GM18907 (cell line): ENCODE results near the gene TDRD10.
"Not testable (repeated sequence)": the region's sequence is repeated elsewhere in the genome, so short reads cannot be mapped to it uniquely, and the experiment has no call there.

ENCODE experiments used
- ATAC-seq: cut with Tn5 transposase; IDR thresholded peaks from one replicate; pipeline ENCODE4 v1.9.1; 2021; ENCODE audit warnings: mild to moderate bottlenecking, moderate library complexity; ENCODE audit not compliant: unreplicated experiment

Gene TDRD10

DNA sequence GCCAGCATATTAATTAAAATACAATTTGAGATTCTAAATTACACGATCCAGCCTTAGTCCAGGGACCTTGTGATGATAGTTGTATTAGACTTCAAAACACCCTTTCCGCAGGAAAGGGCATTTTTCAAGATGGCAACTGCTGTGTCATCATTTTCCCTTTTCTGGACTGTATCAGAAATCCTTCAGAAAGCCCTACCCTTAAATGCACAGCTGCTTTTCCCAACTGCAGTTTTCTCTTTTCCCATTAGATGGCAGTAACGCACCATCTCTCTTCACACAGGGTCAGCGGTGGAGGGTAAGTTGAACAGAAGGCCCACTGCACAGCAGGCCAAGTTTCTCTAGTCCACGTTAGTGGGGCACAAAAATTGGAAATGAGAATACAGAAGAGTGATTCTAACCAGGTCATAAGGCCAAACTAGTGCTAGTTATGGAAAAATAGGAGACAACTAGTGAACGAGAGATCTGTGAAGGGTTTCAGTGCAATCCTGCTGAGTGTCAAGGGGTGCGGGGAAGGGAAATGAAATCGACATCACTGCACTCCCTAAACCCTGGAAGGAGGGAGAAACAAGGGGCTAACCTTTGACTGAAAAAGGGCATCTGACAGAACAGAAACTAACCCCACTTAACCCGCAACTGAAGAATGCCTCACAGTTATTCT lies 22.1 kb upstream of the TDRD10 start:
- ATAC-seq: no peak

DNA sequence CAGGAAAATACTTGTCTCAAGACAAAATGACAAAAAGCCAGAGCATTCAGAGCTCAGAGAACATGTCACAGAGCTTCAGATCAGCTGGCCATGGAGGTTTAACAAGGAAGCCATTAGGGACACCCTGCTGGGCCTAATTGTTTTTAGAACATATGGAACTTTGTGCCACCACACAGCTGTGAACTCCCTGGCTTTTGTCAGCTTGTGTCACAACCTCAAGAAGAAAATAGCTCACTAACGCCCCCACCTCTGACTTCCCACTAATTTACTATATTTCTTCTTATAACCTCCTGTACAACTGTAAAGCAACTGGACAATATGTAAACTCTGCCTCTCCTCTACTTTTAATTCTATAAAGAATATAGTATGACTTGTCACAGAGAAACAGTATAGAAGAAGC lies 21.0 kb upstream of the TDRD10 start:
- no peak for ATAC-seq

DNA sequence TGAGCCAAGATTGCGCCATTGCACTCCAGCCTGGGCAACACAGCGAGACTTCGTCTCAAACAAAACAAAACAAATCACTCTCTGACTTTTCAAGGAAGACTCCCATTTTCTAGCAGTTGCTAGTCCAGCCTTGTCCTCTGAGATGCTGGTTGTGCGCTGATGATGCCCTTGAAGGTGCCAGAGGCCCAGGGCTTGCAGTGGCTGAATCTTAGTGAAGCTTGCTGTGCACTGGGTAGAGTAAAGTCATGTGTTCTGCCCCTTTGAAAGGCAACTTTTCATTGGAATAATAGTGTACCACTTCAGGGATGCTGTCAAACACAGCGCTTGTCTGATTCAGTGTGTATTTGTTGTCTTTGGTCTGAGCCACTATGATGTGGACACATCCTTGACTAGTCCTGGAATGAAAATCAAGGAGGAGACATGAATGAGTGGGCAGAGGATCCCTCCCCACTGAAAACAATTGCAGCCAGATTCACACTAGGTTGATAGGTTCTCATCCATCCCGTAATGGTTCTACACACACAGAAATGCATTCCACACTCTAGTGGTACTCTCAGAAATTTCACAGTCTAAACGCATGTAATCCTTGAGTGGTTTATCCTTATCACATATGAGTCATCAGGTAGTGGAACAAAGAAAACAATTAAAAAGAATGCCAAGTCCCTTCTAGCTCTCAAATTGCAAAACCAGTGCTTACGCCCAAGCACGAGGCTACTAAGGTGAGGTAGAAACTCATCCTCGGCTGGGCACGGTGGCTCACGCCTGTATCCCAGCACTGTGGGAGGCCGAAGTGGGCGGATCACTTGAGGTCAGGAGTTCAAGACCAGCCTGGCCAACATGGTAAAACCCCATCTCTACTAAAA lies 17.8 kb upstream of the TDRD10 start:
- no peak for ATAC-seq

DNA sequence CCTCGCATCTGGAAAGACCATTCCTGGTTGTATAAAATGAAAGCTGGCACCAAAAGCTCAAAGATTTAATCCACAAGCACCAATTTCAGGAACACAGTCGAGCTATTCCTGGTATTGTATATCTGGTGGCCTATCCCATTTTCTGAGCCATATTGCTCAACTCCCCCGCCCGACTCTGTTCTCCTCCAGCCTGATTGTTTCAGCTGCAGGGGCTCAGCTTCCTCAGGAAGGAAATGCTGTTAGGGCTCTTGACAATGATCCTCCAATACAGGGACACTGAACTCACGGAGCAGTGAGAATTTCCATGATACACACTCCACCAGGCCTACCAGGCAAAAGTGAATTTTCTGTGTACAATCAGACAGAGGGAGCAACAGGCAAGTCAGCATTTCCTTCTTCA lies 16.9 kb upstream of the TDRD10 start:
- no peak for ATAC-seq

DNA sequence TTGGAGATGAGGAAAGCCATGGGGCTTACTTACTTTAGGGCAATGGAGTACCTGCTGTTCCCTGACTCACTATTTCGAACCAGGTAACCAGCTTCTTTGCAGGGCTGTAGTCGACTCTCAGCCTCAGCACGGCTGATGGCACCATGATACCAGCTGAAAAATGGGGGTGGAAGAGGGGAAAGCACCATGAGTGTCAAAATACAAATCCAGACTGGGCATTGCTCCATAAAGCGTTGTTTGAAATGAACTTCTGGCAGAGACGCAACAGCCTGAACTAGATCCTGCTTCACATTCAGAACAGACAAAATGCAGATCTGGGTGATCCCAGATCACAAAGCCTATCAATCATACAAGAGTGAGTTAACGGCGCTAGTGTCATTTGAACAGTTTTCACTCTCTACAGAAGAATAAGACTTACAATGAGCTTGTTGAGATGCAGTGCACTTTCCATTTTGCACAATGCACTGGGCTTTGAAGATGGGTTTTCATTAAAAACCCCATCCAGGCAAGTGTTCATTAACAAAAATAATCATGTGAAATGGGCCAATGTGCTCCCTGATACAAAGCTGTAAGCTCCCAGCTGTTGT lies 16.0 kb upstream of the TDRD10 start:
- no peak for ATAC-seq

DNA sequence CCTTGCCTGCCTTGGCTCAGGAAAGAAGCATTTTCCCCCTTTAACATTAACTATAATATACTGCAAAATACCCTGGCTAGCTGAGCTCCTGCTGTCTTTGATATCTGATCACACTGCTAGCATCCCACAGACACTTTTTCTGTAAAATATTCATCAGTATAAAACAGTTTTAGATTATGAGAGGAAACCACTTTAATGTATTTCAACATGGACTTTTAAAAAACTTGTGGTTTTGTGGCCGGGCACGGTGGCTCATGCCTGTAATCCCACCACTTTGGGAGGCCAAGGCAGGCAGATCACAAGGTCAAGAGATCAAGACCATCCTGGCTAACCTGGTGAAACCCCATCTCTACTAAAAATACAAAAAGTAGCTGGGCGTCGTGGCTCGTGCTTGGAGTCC lies 15.3 kb upstream of the TDRD10 start:
- ATAC-seq: not testable (repeated sequence)

DNA sequence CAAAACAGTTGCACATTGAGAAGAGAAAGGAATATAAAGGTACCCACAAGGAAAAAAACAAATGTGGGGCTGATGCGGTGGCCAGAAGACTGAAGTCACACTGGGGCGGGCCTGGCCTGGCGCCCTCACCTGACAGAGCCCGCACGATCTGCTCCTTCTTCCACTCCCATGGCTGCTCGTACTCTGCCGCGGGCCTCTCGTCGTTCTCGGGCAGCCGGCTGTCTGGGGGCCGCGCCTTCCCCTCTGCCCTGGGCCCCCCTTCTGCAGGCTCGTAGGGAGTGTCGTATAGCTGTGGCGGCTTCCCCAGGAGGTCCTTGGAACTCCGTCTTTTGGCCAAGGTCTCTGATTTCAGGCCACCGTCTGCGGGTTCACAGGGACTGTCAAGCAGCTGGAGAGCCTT lies 13.1 kb upstream of the TDRD10 start:
- no peak for ATAC-seq

DNA sequence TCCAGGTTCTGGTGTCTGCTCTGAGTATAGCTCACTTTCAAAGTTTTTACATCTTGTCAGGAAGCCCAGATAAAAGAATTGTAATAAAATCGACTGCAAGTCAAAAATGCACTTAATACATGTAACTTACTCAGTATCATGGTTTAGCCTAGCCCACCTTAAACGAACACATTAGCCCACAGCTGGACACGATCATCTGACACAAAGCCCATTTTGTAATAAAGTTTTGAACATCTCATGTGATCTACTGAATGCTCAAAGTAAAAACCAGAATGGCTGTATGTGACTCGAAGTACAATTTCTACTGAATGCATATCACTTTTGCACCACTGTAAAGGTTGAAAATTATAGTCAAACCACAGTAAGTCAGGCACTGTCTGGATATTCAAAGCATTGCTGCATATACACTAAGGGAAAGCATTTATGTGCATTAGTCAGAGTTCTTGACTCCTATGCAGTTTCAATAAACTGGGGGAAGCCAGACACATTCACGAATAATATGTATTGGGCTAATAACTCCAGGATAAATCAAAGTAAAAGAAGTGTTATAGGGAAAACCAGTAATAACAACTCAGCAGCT lies 12.2 kb upstream of the TDRD10 start:
- no peak for ATAC-seq

DNA sequence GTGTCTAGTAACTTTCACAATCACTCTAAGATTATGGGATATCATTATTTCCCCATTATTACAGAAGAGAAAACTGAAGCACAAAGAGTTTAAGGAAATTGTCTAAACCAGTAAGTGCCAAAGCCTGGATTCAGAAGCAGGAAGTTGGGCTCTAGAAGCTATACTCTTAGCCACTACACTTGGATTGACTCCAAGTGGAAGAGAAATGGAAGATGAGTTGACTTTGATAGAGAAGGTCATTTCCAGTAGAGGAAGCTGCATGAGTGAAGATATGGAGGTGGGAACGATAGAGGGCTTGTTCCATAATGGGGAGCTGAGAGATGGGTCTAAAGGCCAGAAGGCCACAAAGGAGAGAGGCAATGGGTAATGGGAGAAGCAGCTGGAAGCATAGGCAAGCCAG lies 11.7 kb upstream of the TDRD10 start:
- ATAC-seq: no peak

DNA sequence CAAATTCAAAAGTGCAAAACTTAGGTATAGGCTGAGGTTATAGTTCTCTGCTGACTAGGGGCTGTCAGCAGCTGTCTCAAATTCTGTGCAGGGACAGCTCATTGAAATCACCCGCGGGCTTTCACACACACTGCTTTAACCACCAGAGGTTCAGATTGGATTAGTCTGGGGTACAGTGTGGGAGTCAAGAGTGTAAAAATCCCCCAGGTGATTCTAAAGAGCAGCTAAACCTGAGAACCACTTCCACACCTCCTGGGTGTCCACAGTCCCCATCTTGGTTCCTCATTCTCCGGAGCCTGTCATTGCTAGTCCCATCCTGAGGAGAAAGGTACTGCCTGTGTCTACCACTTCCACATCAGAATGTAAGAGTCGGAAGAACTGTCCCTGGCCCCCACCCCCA lies 9.9 kb upstream of the TDRD10 start:
- ATAC-seq: no peak

DNA sequence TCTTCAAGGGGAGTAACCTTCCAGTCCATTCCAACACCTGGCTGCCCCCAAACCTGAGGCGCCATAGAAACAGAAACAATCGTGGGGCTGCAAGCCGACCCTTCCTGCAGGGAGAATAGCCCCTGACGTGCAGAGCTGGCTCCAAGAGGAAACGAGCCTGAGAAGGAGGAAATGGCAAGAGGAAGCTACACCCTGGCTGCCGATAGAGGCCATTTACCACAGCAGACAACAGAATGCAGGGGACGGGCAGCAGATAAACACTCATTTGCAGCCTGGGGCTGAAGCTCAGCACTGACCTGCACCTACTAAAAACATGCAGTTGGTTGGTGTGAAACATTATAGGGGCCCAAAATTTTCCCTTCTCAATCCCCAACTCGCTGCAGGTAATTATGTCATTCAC lies 8.7 kb upstream of the TDRD10 start:
- no peak for ATAC-seq

DNA sequence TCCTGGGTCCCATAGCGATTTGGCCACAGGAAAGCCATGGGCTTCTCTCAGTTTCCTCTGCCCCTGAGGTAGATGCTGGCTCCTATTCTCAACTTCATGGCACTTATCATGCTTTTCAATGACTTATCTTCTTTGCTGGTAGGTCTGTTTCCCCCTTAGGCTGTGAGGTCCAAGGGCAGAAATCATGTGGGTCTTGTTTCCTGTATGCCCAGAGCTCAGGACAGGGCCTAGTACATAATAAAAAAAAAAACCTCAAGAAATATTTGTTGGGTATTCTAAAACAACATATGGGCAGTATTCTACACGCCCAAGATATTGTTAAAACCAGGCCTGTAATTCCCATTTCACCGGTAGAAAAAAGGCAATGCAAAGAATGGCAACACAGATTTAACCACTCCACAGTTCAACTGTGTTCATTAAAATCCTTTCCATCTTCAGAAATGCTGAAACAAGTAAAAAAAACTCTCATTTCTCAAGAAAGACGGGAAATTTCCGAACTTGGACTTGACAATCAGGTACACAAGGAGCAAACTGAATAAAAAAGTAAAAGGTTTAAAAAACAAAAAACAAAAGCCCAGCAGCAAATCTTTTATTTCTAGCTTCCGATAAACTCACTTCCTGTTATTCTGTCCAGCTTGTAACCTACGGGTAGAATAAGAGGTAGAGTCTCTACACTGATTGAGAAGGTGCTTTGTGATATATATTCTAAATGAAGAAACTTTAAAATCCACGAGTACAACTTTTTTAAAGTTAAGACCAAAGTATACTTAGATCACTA lies 6.3 kb upstream of the TDRD10 start:
- ATAC-seq: no peak

DNA sequence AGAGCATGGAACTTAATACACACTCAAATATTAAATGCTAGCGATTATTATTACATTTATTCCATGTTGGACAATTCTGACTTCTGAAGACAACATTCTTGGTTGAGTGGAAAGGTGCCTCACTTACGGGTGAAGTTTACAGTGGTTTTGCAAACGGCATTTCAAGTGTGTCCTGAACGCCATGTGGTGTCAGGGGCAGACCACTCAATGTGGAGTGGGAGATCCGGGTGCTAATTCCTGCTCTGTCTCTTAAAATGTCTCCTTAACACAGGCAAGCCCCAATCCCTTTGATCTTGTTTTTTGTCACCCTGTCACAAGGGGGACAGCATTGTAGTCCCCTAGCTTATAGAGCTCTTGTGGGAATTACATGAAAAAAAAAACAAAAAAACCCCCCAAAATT lies 5.6 kb upstream of the TDRD10 start:
- ATAC-seq: no peak

DNA sequence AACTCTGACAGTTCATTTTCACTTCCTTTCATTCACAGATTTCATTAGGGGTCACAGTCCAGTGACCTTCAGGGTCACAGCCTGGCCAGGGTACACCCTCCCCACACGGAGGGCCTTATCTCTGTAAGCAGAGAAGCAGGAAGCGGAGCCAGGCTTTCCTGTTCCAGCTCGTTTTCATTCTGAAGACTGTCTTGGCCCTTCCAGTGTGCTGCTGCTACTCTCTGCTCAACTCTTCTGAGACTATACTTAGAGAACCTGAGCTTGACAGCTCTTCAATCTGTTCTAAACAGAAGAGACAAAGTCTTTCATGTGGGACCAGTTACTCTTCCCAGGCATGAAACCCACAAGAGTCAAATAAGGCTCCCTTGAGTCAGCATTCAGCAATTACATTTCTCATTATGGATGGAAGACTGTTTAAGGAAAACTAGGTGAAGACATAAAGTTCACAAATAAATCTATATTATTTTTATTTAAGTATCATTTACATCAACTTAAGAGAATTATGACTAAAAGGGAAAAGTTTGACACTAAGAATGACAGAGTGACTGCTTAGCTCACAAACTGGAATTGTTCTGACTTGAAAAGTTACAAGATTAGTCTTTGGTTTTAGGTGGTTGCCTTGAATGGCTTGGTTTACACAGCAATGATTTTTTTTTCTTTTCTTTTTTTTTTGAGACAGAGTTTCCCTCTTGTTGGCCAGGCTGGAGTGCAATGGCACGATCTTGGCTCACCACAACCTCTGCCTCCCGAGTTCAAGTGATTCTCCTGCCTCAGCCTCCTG lies 4.8 kb upstream of the TDRD10 start:
- ATAC-seq: no peak

DNA sequence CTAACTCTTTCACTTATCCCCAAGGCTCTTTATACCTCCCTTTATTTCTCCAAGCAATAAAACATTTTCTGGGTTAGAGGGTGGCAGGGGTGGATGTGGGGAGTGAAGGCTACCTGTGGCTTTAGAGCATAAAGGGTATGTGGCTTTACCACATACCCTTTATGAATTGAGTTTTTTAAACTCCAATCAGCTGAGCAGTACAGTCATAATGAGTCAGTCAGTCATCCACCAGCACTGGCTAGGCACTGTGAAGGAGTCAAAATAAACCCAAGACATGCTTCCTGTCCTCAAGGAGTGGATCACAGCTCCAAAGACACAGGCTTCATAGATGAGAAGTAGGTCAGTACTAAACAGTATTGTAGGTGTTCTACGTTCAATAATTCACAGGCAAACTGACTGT lies 2.6 kb upstream of the TDRD10 start:
- no peak for ATAC-seq

DNA sequence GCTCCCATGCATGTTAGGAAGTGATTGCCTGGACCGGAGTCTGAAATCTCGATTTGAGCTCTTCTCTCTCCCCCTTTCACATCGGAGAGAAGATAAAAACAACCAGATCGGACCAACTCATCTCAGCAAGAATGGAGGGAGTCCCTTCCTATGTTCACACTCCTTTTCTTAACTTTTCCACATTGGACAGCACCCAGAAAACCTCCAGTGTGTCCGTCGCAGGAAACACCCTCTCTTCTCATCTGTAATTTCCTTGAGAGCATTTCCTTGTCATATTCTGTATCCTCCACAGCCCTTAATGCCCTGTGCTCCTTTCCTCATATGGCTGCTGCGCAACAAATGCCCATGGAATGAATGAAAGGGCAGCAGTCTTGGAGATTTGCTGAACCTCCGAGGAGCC lies 1.5 kb upstream of the TDRD10 start:
- no peak for ATAC-seq

DNA sequence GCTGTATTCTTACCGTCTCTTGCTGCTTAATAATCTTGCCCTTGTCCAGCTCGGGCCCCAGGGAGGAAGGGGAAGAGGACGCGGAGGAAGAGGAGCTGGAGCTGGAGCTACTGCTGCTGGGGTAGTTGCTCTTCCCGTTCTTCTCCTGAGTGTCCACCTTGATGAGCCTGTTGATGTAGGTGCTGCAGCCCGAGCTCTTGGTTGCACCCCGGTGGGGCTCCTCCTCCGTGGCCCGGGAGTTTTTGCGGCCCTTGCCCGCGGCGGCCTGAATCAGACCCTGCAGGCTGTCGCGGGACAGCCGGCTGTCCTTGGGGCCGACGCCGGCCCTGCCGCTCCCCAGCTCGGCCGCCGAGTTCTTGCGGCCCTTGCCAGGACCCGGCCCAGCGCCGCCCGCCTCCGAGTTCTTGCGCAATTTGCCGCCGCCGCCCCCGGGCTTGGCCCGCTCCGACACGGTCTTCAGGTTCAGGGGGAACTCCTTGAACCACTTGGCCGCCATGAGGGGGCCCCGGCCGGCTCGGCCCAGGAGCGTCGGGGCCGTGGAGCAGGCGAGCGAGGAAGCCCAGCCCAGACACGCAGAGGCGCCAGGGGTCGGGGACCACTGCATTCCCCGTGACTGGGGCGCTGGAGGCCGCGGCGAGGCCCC lies 475 bp upstream of the TDRD10 start:
- no peak for ATAC-seq

DNA sequence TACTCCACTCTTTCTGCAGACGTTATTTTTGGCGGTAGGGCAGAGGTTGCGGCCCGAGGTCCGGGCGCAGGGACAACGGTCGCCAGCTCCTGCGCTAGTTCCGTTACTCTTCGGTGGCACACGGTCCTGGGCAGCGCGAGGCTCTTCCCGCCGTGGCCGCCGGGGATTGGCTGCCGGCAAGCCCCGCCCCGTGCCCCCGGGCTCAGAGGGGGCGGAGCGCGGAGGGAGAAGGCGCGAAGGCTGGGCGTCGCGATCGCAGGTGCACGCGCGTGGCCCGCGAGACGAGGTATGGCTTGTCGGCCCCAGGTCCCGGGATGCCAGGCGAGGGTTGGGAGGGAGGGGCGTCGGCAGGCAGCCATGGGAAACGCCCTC lies 711 bp downstream of the TDRD10 start:
- ATAC-seq: no peak

DNA sequence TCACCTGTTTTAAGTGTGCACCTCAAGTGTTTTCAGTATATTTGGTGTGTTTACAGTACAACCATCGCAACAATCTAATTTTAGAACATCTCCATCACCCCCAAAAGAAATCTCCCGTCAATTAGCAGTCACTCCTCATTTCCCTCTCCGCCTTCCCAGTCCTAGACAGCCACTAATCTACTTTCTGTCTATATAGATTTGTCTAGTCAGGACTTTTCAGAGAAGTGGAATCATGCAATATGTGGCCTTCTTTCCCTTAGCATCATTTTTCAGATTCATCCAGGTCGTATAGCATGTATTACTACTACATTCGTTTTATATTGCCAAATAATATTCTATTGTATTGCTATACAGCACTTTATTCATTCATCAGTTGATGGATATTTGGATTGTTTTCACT lies 1.9 kb downstream of the TDRD10 start:
- no peak for ATAC-seq

DNA sequence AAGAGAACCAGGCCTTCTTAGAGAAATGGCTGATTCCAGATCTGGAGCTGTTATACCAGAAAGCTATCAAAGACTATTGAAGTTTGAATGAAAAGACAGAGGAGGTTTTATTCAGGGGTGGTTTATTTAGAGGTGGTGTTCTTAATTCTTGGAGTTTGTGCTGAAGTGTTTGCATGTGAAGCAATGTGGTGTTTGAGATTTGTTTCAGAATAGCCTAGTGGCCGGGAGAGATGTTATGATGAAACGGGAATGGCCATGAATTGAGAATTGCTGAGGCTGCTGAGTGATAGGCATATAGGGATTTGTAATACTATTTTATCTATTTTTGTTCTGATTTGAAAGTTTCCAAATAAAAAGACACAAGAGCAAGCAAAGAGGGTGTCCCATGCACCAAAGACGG lies 10.7 kb downstream of the TDRD10 start:
- ATAC-seq: no peak
